ENCODE measurements around the gene SNAI1. TPM values are rescaled to one million over a fixed set of nuclear protein-coding genes. Genes with fewer than 3 reads are reported as not detected.

Gene SNAI1
- total and polyA plus RNA-seq, 2 experiments from 2014 or later = 7.6 to 13.4 TPM

GRCh38 chr20:49979030-49979832 lies 3.5 kb upstream of the SNAI1 start:
- Histone ChIP-seq H3K36me3 (ENCODE audit: low read depth) (no peaks in the 10 kb centered on the region; the same call in 1 of the 2 replicates), H3F3A (ENCODE audit: insufficient read depth) (peaks cover 9% of the 10 kb centered on the region; the same call in 1 of the 2 replicates), H3K4me3 (peak overlapping the region; percentile 58), H3K9me2 (ENCODE audit: insufficient read depth) (no peaks in the 10 kb centered on the region), H3K4me1 (ENCODE audit: insufficient read depth) (peaks cover 11% of the 10 kb centered on the region; the same call in 1 of the 2 replicates), H2AFZ (peak overlapping the region; percentile 65), H3K9me3 (ENCODE audit: low read depth) (no peaks in the 10 kb centered on the region), H3K9ac (peak overlapping the region; percentile 29; the same call in 1 of the 2 replicates), H3K27me3 (replicated peaks; ENCODE audit: insufficient read depth) (no peaks in the 10 kb centered on the region), H3K27ac (no peak overlapping the region), H3K4me2 (ENCODE audit: unreplicated experiment) (peak overlapping the region; percentile 46), H3K79me2 (ENCODE audit: insufficient read depth) (peaks cover 14% of the 10 kb centered on the region), H4K20me1 (ENCODE audit: insufficient read depth) (no peaks in the 10 kb centered on the region)
- DNase-seq = peak; percentile 52
- WGBS, 2 experiments (ENCODE audit: low coverage in 1 of 2, low lambda C conversion rate in 2 of 2, missing lambda C conversion rate in 2 of 2) = 24 to 40% methylated on average over 17 to 36 of the region's 37 CpGs
- in situ Hi-C loops (cut with MboI) = loop anchor here (5.0 to 10.0 kb wide), 2 partner anchors 93 to 196 kb away; no protein-coding TSS in a partner anchor
- no peak for TF ChIP-seq EZH2 (IDR thresholded peaks at IDR 0.05; ENCODE audit: insufficient read depth, poor library complexity, severe bottlenecking)
- no peak for TF ChIP-seq EZH2phosphoT487 (IDR thresholded peaks at IDR 0.05; ENCODE audit: insufficient read depth, low read depth)

- peaks cover 21% of the 10 kb centered on the region; the same call in 1 of the 2 replicates for H3F3A ChIP-seq (ENCODE audit: insufficient read depth)
- peak; percentile 47 for DNase-seq
- H3K9ac ChIP-seq = no peak overlapping the region
- H3K79me2 ChIP-seq (ENCODE audit: insufficient read depth) = peaks cover 26% of the 10 kb centered on the region
- no peak for TF ChIP-seq EZH2phosphoT487 (IDR thresholded peaks at IDR 0.05; ENCODE audit: insufficient read depth, low read depth)
- no peak for TF ChIP-seq EZH2 (IDR thresholded peaks at IDR 0.05; ENCODE audit: insufficient read depth, poor library complexity, severe bottlenecking)
- H3K9me3 ChIP-seq (ENCODE audit: low read depth) = no peaks in the 10 kb centered on the region
- no peak overlapping the region for H3K27ac ChIP-seq
- peaks cover 22% of the 10 kb centered on the region; the same call in 1 of the 2 replicates for H3K4me1 ChIP-seq (ENCODE audit: insufficient read depth)
- in situ Hi-C loops (cut with MboI) = no loop called here
- H4K20me1 ChIP-seq (ENCODE audit: insufficient read depth) = no peaks in the 10 kb centered on the region
- WGBS, 2 experiments (ENCODE audit: low coverage in 1 of 2, low lambda C conversion rate in 2 of 2, missing lambda C conversion rate in 2 of 2) = 68 to 75% methylated on average over 11 of the region's 11 CpGs
- H3K9me2 ChIP-seq (ENCODE audit: insufficient read depth) = no peaks in the 10 kb centered on the region
- H3K36me3 ChIP-seq (ENCODE audit: low read depth) = no peaks in the 10 kb centered on the region; the same call in 1 of the 2 replicates
- H3K27me3 ChIP-seq (replicated peaks; ENCODE audit: insufficient read depth) = no peaks in the 10 kb centered on the region
- no peak overlapping the region for H3K4me3 ChIP-seq
- H2AFZ ChIP-seq = no peak overlapping the region
- H3K4me2 ChIP-seq (ENCODE audit: unreplicated experiment) = no peak overlapping the region
These were observed 2.4 kb upstream of the SNAI1 start for GRCh38 chr20:49980140-49981008.

DNA sequence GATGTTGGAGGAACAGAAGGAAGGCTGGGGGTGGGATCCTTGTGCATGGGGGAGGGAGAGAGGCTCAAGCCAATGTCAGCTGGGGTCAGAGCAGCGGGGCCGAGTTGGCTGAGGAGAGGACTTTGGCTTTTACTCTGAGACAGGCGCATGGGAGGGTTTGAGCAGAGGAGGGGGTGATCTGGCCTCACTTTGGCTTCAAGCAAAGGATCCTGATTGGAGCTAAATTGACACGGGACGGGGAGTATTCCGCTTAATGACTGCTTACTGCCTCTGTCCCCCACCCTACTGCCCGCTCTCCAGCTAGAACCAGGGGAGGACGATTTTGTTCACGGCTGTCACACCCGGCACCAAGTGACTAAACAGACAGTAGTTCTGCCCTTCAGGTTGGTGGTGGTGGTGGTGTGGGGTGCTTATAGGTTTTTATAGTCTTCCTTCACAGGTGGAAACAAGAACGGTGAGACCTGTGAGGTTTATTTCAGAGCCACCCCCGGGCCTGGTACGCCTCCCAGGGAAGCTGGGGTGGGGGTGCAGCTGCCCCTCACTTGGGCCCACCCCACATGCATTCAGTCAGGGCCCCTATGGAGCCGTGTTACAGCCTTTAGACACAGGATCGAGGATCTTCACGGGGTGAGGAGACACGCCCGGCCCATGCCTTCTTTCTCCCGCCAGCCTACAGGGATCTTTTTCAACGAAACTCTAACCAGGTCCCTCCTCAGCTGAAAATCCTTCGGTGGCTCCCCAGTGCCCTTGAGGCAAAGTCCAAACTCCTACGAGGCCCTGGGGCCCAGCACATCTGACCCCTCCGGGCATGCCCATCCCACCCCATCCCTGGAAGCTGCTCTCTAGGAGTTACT lies 1.3 kb upstream of the SNAI1 start:
- in situ Hi-C loops (cut with MboI) = no loop called here
- H3K9me2 ChIP-seq (ENCODE audit: insufficient read depth) = no peaks in the 10 kb centered on the region
- peaks cover 29% of the 10 kb centered on the region for H3K4me1 ChIP-seq (ENCODE audit: insufficient read depth)
- H3K27ac ChIP-seq = no peak overlapping the region
- no peak overlapping the region for H3K4me2 ChIP-seq (ENCODE audit: unreplicated experiment)
- no peak for DNase-seq
- WGBS, 2 experiments (ENCODE audit: low coverage in 1 of 2, low lambda C conversion rate in 2 of 2, missing lambda C conversion rate in 2 of 2) = 85 to 92% methylated on average over 19 to 23 of the region's 23 CpGs
- no peaks in the 10 kb centered on the region; the same call in 1 of the 2 replicates for H3K36me3 ChIP-seq (ENCODE audit: low read depth)
- H3K9ac ChIP-seq = no peak overlapping the region
- H3K9me3 ChIP-seq (ENCODE audit: low read depth) = no peaks in the 10 kb centered on the region
- peaks cover 36% of the 10 kb centered on the region for H3K79me2 ChIP-seq (ENCODE audit: insufficient read depth)
- H2AFZ ChIP-seq = no peak overlapping the region
- H3K4me3 ChIP-seq = no peak overlapping the region
- peaks cover 30% of the 10 kb centered on the region for H3F3A ChIP-seq (ENCODE audit: insufficient read depth)
- TF ChIP-seq EZH2phosphoT487 (IDR thresholded peaks at IDR 0.05; ENCODE audit: insufficient read depth, low read depth) = no peak
- TF ChIP-seq EZH2 (IDR thresholded peaks at IDR 0.05; ENCODE audit: insufficient read depth, poor library complexity, severe bottlenecking) = no peak
- no peaks in the 10 kb centered on the region for H4K20me1 ChIP-seq (ENCODE audit: insufficient read depth)
- no peaks in the 10 kb centered on the region for H3K27me3 ChIP-seq (replicated peaks; ENCODE audit: insufficient read depth)

Measured in GM23248 (cell line).